GM21723 (cell line): Measurements from ENCODE around the gene ZFYVE28.

ENCODE experiments used
- ATAC-seq: cut with Tn5 transposase; IDR thresholded peaks from one replicate; pipeline ENCODE4 v1.9.1; 2021; ENCODE audit warnings: mild to moderate bottlenecking, moderate library complexity; ENCODE audit not compliant: unreplicated experiment

Gene ZFYVE28

DNA sequence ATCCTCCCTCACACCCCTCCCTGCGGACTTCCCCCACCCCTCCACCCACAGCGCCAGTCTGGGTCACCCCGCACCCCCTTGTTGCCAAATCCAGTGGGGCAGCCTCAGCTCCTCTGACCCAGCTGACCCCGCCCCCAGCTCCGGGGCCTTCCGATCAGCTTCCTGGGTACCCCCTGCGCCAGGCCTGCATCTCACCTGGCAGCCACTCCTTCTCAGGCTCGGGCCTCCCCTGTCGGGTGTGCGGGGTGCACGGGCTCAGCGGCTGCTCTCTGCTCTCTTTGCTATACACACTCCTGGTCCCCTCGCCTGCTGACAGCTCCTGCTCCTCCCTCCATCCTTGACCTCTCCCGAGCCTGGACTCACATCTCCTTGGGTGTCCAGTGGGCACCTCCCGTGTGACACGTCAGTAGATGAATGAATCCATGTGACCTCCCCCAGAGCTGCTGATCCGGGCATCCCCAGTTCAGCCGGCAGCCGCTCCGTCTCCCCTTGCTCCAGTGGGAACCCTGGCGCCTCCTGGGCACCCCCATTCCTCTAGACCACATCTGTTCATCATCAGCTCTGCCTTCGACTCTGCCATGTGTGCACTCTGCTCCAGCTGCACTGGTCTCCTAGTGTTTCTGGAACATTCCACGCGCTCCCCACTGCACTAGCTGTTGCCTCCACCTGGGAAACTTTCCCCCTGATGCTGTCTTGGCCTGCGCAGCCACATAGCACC lies 10.2 kb upstream of the ZFYVE28 start:
- ATAC-seq: no peak

DNA sequence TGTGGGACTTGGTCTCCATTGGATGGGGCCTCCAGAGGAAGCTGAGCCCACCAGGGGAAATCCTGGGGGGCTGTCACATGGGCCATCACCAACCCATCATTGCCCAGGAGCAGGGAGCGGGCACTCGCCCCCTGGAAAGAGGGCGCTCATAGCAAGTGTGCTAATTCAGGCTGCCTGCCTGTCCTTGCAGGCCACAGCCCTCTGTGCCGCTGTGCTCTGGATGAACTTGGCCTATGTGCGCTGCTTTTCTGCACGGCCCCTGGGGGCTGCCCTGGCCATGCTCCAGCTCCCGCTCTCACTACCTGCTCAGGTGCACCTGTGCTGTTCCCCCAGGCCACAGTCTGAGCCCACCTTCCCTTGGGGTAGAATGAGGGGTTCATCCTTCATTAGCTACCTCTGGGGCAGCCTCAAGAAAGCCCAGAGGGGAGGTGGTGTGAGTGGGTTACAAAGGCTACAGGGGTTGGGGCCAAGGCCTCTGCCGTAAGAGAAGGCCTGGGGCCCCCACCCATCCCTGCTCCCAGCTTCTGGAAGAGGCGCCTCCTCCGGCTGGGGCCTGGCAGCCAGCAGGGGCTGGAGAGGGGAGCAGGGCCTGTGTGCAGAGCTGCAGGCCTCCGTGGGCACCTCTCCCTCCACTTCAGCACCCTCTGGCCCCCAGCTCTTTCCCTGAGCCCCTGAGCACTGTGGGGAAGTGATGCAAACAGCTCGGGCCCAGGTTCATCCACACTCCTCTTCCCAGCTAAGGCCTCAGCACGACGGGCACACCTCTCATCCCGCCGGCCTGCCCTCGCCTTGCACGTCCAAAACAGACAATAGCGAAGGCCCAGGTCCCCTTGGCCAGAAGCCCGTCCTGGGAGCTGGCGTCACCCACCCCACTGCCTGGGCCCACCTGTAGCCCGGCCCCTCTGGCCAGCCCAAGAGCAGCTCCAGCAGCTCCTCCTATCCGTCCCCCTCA lies 9.2 kb upstream of the ZFYVE28 start:
- no peak for ATAC-seq

DNA sequence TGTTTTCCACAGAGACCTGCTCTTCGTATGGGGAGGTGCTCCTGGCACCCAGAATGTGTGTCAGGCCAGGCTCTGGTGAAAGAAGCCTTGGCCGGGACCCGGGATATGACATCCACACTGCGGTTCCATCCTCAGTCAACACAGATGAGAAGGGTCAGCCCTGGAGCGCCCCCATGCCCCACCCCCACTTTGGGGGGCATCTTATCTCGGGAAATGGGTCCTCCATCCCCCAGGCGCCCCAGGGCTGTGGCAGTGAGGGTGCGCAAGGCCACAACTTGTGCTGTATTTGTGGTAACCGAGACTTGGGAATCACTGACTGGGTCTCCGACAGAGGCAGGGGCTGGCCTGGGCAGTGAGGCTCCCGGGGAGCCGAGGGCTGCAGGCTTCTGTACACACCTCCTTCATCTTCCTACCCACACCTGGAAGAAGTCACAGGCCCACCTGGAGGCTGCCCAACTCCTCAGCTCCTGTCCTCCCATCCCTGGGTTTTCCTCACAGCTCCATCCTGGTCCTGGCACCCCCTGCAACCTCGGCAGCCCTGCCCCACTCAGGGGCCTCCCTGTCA lies 8.3 kb upstream of the ZFYVE28 start:
- ATAC-seq: no peak

DNA sequence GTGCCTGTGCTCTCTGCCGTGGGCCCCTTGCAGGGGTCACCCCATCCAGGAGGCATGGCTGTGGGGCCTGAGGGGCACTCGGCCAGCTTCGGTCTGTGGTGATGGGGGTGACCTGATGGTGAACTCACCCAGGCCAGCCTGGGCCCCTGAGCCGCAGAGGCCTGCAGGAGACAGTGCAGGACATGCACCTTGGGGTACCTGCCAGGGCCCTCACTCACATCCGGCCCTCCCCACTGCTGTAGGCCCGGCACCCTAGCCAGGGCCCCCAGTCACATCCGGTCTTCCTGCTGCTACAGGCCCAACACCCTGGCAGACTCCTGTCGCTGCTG lies 7.6 kb upstream of the ZFYVE28 start:
- ATAC-seq: no peak

DNA sequence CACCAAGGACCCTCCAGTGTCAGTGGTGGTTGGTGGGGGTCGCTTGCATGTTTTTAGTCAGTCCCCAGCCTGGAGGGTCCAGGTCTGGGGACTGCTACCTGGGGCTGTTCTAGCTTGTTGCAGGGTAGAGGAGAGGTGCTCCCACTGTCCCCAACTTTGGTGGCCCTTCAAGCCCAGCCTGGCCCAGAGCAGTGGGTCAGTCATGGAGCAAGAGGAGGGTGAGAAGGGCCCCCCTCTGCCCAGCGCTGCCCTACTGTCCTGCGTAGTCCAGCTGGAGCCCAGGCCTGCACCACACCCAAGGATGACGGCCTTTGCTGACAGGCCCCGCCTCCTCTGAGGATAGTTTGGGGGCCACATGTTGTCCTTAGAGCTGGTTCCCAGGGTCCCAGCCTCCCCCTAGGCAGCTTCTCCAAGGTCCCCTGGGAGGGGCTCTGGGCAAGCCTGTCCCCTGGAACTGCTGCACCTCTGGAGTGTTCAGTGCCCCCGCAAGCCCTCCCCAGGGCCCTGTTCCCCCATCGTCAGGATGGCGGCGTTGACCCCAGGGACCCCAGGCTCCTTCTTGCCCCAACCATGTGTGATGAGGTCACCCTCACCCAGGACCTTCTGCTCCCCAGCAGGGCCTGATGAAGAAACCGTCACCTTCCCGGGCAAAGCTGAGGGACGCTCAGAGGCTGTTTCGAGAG lies 7.1 kb upstream of the ZFYVE28 start:
- no peak for ATAC-seq

DNA sequence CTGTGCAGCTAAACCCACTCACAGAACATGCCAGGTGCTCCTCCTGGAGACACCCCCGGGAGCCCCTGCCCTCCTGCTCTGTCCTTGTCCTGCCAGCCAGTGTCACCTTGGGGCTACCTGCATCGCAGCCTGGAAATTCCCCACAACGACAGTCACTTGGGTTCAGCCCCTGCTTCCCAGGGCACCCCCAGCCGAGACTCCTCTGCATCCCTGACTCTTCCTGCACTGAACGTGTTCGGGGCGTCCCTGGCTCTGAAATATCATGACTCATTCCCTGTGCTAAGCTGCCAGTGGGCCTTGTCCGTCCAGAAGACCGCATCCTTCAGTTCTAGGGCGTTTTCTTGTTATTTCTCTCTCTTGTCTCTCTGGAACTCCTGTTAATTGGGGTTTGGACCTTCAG lies 6.1 kb upstream of the ZFYVE28 start:
- ATAC-seq: no peak

DNA sequence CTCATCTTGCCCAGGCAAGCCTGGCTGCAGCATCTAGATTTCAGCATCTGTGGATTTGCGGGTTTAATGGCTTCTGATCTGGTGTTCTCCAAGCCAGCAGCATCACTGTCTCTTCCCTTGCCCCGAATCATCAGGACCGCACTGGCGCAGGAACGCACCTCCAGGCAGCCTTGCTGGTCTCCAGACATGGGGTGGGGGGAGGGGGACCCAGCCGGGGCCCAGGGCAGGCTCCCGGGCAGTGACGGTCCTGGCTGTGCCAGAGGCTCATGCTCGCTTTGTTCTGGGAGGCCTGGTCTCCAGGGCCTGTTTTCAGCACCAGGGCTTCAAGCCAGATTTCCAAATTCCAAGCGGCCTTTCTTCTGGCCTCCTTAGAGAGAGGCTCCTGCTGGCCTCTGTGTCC lies 5.2 kb upstream of the ZFYVE28 start:
- ATAC-seq: no peak

DNA sequence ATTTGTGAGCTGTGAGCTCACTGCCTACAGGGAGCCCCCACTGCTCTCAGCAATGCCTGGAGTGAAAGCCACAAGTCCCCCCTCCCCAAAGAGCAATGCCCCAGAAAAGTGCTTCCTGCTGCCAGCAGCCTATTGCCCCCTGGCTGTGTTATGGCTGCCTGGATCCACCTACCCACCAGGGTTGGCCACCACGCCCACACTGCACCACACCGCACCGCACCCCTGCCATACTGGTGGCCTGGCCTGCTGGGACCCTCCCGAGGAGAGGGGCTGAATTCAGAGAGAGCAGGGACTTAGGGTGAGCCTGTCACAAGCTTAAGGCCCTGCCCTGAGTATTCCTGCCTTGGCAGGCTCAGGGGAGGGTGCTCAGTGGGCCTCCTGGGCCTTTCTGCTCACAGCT lies 4.6 kb upstream of the ZFYVE28 start:
- no peak for ATAC-seq

DNA sequence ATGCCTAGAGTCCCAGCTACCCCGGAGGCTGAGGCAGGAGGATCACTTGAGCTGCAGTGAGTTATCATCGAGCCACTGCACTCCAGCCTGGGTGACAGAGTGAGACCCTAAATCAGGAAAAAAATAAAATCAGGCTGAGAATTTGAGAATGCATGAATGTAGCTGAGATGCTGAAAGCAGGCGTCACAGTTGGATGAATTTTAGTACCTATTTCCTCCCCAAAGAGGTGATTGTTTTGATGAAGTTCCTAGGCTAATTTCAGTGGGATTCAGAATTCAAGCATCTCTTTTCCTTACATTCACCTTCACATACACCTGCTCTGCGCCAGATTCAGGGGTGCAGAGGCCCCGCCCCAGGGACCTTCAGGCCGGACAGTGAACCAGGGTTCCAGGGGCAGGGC lies 3.5 kb upstream of the ZFYVE28 start:
- no peak for ATAC-seq

DNA sequence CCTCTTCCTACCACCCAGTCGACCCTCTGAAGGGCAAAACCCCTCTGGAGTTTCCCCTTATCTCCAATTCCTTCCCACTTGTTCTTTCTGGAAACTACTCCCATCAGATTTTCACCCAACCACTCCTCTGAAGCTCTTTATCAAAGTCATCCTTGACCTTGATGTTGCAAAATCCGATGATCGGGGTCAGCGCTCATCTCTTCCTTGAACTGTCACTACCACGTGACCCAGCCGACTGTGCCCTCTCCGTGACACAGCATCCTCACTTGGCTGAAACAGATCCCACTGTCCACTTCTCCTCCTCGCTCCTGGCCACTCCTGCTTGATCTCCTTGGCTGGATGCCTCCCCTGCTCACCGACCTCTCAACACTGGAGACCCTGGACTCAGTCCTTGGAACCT lies 1.4 kb upstream of the ZFYVE28 start:
- no peak for ATAC-seq

DNA sequence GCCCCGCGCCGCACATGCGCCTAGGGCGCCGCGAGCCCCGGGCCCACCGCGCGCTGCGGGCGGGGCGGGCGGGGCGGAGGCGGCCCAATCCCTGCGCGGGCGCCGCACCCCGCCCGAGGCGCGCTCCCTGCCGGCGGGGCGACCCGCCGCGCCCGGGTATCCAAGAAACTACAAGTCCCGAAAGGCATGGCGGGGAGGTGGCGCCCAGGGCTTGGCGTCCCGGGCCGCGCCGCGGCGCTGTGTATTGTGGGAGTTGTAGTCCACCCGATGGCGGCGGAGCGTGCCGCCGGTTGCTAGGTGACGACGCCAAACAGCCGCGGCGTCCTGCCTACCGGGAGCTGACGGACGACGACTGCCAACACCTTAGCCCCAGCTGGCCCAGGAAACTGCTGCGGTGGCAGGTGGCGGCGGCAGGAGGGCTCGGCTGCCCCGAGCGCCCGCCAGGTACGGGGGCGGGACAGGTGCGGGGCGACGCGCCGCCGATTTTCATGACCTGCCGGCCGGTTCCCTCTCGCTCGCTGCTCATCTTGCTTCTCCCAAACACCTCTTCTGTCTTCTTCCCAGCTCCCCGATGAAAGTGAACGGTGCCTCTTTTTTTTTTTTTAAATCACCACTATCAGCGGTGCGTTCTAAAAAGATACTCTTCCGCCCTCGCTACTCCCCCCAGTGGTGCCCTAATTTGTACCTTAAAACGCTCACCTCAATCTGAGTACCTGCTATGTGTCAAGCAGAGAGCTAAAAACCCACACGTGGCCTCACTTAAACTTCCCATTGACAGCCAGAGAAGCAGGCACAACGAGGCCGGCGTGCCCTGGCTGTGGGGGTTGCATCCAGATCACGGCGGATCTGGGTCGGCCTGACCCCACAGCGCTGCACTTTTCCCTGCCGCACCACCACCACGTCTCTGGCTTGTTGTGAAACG lies 466 bp upstream of the ZFYVE28 start, which contains the start of gene CFAP99:
Gene CFAP99, plus strand, starts transcription at position 306 of the 922 bp plus-strand sequence.
- ATAC-seq: peak; percentile 92

DNA sequence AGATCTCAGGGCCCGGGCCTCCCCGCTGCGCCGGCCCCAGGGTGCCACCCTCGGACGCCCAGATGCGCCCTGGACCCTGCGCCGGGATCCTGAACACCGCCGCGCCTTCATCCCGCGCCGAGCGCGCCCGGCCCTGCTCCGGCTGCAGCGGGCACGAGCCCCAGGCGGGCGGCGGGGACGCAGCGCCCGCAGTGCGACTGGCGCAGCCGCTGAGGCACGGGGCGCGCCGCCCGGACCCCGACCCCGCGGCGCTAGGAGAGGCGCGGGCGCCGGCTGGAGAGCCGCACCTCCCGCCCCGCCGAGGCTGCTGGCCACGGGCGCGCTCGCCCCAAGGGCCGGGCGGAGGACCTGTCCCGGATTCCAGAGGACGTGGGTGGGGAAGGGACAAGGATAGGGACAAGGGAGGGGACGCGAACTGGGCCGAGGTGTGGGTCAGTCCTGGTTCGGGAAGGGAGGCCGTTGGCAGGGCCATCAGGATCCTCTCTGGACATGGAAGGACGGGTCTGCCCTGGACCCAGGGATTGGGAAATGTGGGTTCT lies 1.1 kb downstream of the ZFYVE28 start:
- no peak for ATAC-seq

DNA sequence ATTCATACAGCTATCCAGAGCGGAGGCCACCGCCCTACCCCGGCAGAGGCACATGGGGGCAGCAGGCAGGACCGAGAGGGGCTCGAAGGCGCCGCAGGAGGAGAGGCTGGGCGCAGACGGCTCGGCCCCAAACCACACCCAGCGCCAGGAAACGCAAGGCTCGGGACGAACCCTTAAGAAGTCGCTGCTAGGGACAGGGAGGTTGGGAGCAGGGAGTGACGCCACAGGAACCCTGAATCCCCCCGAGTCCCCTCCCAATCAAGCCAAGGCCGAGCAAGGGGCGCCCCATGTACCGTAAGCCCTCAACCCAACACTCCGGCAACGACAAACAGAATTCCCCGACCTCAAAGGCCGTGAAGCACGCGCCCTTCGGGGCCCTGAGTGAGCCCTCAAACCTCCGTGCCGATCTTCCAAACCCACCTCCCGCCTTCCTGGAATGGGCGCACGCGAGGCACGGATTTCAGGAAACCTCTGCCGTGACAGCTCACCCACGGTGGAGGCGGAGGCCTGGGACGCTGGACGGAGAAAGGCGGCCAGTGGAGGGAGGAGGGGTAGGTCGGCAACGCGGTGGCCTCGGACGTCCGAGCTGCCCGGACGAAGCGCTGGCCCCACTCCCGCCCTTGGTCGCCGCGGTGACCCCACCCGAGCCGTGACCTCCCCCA lies 1.8 kb downstream of the ZFYVE28 start:
- no peak for ATAC-seq

DNA sequence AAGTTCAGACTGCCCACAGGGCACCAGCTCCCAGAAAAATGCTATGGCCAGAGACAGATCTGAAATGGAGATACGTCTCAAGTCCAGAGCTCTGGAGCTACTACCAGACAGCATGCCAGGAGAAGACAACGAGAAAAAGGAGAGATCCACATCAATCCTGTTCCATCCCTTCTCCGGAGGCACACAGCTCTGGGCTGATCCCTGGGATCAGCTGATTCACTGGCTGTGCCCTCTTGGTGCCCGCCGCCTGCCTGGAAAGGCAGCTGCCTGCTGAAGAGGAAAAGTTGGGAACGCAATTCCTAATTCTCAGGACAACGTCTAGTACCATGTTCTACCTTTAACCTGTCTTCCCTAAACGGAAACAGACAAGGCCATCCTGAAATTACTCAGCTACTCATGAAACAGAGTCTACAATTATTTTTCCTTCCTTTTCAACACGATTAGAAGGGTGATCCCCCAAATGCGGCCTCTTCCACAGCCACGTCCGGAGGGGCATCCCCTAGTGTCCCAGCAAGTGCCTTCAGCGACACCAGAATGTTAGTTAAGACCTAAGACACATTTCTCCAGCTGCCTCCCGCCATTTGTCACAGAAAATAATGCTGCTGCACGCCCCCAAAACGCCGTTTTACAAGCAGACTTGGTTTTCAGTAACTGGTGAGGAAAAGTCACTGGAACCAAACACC lies 2.4 kb downstream of the ZFYVE28 start:
- no peak for ATAC-seq

DNA sequence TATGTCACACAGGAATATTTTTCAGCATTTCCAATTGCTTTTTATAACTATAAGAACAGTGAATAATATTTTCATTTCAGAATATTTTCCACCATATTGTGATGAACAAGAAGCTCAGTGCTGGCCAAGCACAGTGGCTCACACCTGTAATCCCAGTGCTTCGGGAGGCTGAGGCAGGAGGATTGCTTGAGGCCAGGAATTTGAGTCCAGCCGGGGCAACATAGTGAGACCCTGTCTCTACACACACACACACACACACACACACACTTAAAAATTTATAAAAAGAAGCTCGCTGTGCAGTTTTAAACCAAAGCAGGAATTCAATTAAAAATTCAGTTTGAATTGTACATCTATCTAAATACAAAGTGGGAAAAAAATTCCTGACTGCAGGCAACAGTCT lies 3.2 kb downstream of the ZFYVE28 start:
- ATAC-seq: no peak

DNA sequence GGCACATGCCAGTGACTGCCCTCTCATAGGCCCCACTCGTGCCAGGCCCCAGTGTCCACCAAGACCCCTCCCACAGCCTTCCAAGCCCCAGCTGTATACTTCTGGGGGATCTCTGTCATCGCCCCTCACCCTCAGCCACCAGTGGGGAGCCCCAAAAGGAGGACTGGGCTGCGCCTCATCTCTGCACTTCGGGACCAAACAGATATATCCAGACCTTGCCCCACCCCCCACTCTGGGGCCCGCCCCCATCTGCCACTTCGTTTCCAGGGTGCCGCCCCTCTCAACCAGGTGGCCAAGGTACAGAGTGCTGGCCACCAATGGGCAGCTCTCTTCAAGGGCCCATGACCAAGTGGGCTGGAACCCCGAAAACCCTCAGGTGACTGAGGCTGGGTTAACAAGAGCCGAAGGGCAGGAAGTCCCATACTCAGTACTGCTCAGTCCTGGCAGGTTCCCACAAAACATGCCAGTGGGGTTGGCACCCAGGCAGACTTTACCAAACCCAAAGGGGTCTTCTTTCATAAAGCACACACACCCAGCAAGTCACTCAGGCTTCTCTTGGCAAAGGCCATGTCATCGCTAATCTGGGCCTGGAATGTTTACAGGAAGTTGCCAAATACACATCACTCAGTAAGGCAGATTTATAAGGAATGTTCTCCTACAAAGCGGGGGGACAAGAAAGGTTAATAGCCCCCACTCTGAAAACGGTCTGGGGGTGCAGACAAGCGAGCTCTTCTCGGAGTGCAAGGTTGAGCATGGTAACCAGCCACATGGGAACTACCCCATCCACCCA lies 4.4 kb downstream of the ZFYVE28 start:
- ATAC-seq: no peak

DNA sequence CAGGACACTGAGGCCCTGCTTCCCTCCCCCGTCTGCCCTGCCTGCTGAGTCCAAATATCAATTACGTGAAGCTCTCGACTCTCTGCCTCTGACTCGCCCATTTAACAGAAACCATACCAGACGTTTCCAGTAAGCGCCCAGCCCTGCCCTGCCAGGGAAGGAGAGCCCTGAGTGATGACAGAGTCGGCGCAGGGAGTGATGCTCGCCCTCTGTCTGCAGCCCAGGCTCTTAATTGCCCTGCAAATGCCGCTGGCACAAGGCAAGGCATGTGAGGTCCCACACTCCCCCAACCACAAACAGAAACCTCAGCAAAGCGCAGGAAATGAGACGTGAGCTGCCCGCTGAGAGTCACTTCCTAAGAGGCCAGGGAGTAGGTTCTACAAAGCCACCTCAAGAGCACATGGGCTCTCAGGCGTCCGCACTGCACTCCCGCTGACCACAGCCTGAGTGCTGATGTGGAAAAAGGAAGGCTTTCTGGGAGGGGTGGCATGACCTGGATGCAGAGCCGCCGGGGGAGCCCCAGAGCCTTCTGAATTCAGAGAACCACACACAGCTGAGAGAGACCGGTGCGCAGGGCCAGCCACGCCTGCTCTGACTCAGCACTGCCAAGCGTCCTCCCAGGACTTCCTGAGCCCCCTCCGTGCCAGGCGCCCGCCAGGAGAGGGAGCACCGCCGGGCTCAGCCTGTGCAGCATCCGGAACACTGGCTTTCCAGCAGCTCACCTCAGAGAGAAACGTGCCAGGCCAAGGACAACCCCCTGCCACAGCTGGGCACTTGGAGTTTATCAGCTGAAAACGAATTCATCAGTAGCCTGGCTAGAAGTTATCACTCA lies 5.3 kb downstream of the ZFYVE28 start:
- ATAC-seq: peak; percentile 70
